GM19328 (cell line): Measurements from ENCODE around the gene MAPKAPK3.
"Not testable (repeated sequence)": the region's sequence is repeated elsewhere in the genome, so short reads cannot be mapped to it uniquely, and the experiment has no call there.

Source experiments
- ATAC-seq: cut with Tn5 transposase; IDR thresholded peaks from one replicate; pipeline ENCODE4 v1.9.1; 2021; ENCODE audit warnings: mild to moderate bottlenecking, moderate library complexity; ENCODE audit not compliant: unreplicated experiment

Gene MAPKAPK3

GRCh38 chr3:50652709-50653108, 35.8 kb downstream of the MAPKAPK3 start:
- ATAC-seq: no peak

GRCh38 chr3:50653937-50654595, 37.1 kb downstream of the MAPKAPK3 start:
- no peak for ATAC-seq

- ATAC-seq: no peak
Measured at GRCh38 chr3:50655009-50655830, 38.3 kb downstream of the MAPKAPK3 start.

GRCh38 chr3:50656417-50657195, 39.7 kb downstream of the MAPKAPK3 start:
- no peak for ATAC-seq

GRCh38 chr3:50657407-50657806, 40.5 kb downstream of the MAPKAPK3 start:
- no peak for ATAC-seq

- no peak for ATAC-seq
Measured at GRCh38 chr3:50657816-50658215, 40.9 kb downstream of the MAPKAPK3 start.

GRCh38 chr3:50658416-50658815, 41.5 kb downstream of the MAPKAPK3 start:
- no peak for ATAC-seq

- ATAC-seq: no peak
Measured at GRCh38 chr3:50658831-50659230, 41.9 kb downstream of the MAPKAPK3 start.

GRCh38 chr3:50660386-50660785, 43.4 kb downstream of the MAPKAPK3 start:
- no peak for ATAC-seq

- ATAC-seq: no peak
Measured at GRCh38 chr3:50661321-50661837, 44.4 kb downstream of the MAPKAPK3 start.

GRCh38 chr3:50662408-50662807, 45.5 kb downstream of the MAPKAPK3 start:
- ATAC-seq: no peak

GRCh38 chr3:50665081-50665840, 48.3 kb downstream of the MAPKAPK3 start:
- no peak for ATAC-seq

GRCh38 chr3:50665841-50666115, 48.8 kb downstream of the MAPKAPK3 start:
- not testable (repeated sequence) for ATAC-seq

GRCh38 chr3:50666837-50667236, 49.9 kb downstream of the MAPKAPK3 start:
- no peak for ATAC-seq

GRCh38 chr3:50671331-50671730, 54.4 kb downstream of the MAPKAPK3 start:
- ATAC-seq: no peak

GRCh38 chr3:50672656-50673055, 55.7 kb downstream of the MAPKAPK3 start:
- no peak for ATAC-seq

- no peak for ATAC-seq
Measured at GRCh38 chr3:50673931-50674330, 57.0 kb downstream of the MAPKAPK3 start.

GRCh38 chr3:50674349-50675178, 57.6 kb downstream of the MAPKAPK3 start, which contains the start of gene DOCK3:
Gene DOCK3, plus strand, starts transcription at chr3:50674927. Its CDS starts 337 bp downstream, at chr3:50675264.
- no peak for ATAC-seq

GRCh38 chr3:50675179-50676030, 58.5 kb downstream of the MAPKAPK3 start:
- ATAC-seq: no peak
